Neural progenitor cell (in vitro differentiated cells): ENCODE results near the gene HTR1D. TPM values are rescaled to one million over a fixed set of nuclear protein-coding genes. Genes with fewer than 3 reads are reported as not detected.

Experiments used
- DNase-seq: peaks from one replicate; pipeline ENCODE4 v3.0.0-alpha.2; 2016; ENCODE audit warnings: low spot score
- H2AFZ ChIP-seq: fragments of 200-600 bp; sonication (generic); replicated peaks from 2 replicates; pipeline ENCODE4 v1.6.1; 2016; ENCODE audit warnings: antibody characterized with exemption
- H3F3A ChIP-seq: fragments of 200-600 bp; sonication (generic); 2 replicates; pipeline ENCODE4 v1.6.1; 2016; ENCODE audit warnings: antibody characterized with exemption, low read depth
- H3K27ac ChIP-seq: fragments of 200-600 bp; sonication (generic); 2 replicates; pipeline ENCODE4 v1.5.1; 2016; ENCODE audit warnings: mild to moderate bottlenecking
- H3K27me3 ChIP-seq: fragments of 200-600 bp; sonication (generic); 2 replicates; pipeline ENCODE4 v1.6.1; 2016; ENCODE audit warnings: mild to moderate bottlenecking, moderate library complexity
- H3K36me3 ChIP-seq: fragments of 200-600 bp; sonication (generic); 2 replicates; pipeline ENCODE4 v1.5.1; 2016
- H3K4me1 ChIP-seq: fragments of 200-600 bp; sonication (generic); 2 replicates; pipeline ENCODE4 v1.6.1; 2016; ENCODE audit warnings: mixed run types
- H3K4me2 ChIP-seq: fragments of 200-600 bp; sonication (generic); 2 replicates; pipeline ENCODE4 v1.6.1; 2016
- H3K4me3 ChIP-seq: fragments of 200-600 bp; sonication (generic); 2 replicates; pipeline ENCODE4 v1.5.1; 2016
- H3K79me2 ChIP-seq: fragments of 200-600 bp; sonication (generic); 2 replicates; pipeline ENCODE4 v1.6.1; 2016; ENCODE audit warnings: low read depth
- H3K9ac ChIP-seq: fragments of 200-600 bp; sonication (generic); 2 replicates; pipeline ENCODE4 v1.6.1; 2016
- H3K9me3 ChIP-seq: fragments of 200-600 bp; sonication (generic); 2 replicates; pipeline ENCODE4 v1.5.1; 2016; ENCODE audit warnings: low read depth
- H4K20me1 ChIP-seq: fragments of 200-600 bp; sonication (generic); 2 replicates; pipeline ENCODE4 v1.6.1; 2016; ENCODE audit warnings: low read depth
- H3K27ac Mint-ChIP-seq: 3 replicates; pipeline ENCODE4 v1.8.0; 2021; ENCODE audit warnings: mixed read lengths
- H3K27me3 Mint-ChIP-seq: 2 replicates; pipeline ENCODE4 v1.8.0; 2022; ENCODE audit warnings: low read depth, mild to moderate bottlenecking, inconsistent platforms, moderate library complexity, mixed read lengths; ENCODE audit not compliant: insufficient read depth
- H3K36me3 Mint-ChIP-seq: 3 replicates; pipeline ENCODE4 v1.8.0; 2021; ENCODE audit warnings: mixed read lengths
- H3K4me1 Mint-ChIP-seq: 3 replicates; pipeline ENCODE4 v1.8.0; 2021; ENCODE audit warnings: mixed read lengths
- H3K4me3 Mint-ChIP-seq: 3 replicates; pipeline ENCODE4 v1.8.0; 2021; ENCODE audit warnings: mild to moderate bottlenecking, moderate library complexity, mixed read lengths
- H3K9me3 Mint-ChIP-seq: 3 replicates; pipeline ENCODE4 v1.8.0; 2020; ENCODE audit warnings: mixed read lengths
- CTCF ChIP-seq: fragments of 200-600 bp; sonication (generic); IDR thresholded peaks from 2 replicates; pipeline ENCODE4 v1.5.1; 2017; ENCODE audit warnings: antibody characterized with exemption, mild to moderate bottlenecking
- EZH2 ChIP-seq: fragments of 200-600 bp; sonication (generic); IDR thresholded peaks from 2 replicates; pipeline ENCODE4 v1.6.1; 2017; ENCODE audit warnings: antibody characterized with exemption, mild to moderate bottlenecking, moderate library complexity
- EZH2phosphoT487 ChIP-seq: fragments of 200-600 bp; sonication (generic); IDR thresholded peaks from 2 replicates; pipeline ENCODE4 v1.6.1; 2017; ENCODE audit warnings: antibody characterized with exemption
- total RNA-seq: library from RNA; depleted of rRNA; stranded (reverse); fragments of >200 nt; gene quantifications from 2 replicates; pipeline ENCODE4 v1.2.3, GENCODE V29; 2015; ENCODE audit warnings: low replicate concordance

The HTR1D gene
- total RNA-seq, 1 donor from 2014 or later: 1.1 TPM

GRCh38 chr1:23246274-23246673 lies 29.0 kb upstream of the HTR1D start:
- no peak for DNase-seq
- Histone ChIP-seq H3F3A (peaks cover 16% of the 10 kb centered on the region), H3K4me1 (no peaks in the 10 kb centered on the region), H3K4me3 (no peak overlapping the region), H2AFZ (no peak overlapping the region), H3K9ac (no peak overlapping the region), H3K9me3 (peaks cover 4% of the 10 kb centered on the region), H3K4me2 (no peak overlapping the region), H3K36me3 (no peaks in the 10 kb centered on the region), H3K79me2 (no peaks in the 10 kb centered on the region), H4K20me1 (no peaks in the 10 kb centered on the region), H3K27ac (no peak overlapping the region), H3K27me3 (no peaks in the 10 kb centered on the region)
- Mint-ChIP-seq H3K27ac (no peak overlapping the region), H3K4me1 (peaks cover 8% of the 10 kb centered on the region), H3K36me3 (no peaks in the 10 kb centered on the region), H3K27me3 (peaks cover 10% of the 10 kb centered on the region), H3K9me3 (peaks cover 2% of the 10 kb centered on the region), H3K4me3 (no peak overlapping the region)
- TF ChIP-seq CTCF (no peak), EZH2phosphoT487 (no peak), EZH2 (no peak)

- H3K4me1 Mint-ChIP-seq: peaks cover 3% of the 10 kb centered on the region
- no peak overlapping the region for H3K4me3 Mint-ChIP-seq
- no peaks in the 10 kb centered on the region for H3K36me3 ChIP-seq
- H3K27me3 Mint-ChIP-seq: peaks cover 12% of the 10 kb centered on the region
- TF ChIP-seq EZH2: no peak
- no peak for TF ChIP-seq CTCF
- TF ChIP-seq EZH2phosphoT487: no peak
- no peaks in the 10 kb centered on the region for H3K4me1 ChIP-seq
- no peaks in the 10 kb centered on the region for H3K27me3 ChIP-seq
- H3K4me2 ChIP-seq: no peak overlapping the region
- DNase-seq: no peak
- no peak overlapping the region for H3K27ac ChIP-seq
- H4K20me1 ChIP-seq: no peaks in the 10 kb centered on the region
- H3K27ac Mint-ChIP-seq: peak overlapping the region; percentile 65
- H3K9ac ChIP-seq: no peak overlapping the region
- no peaks in the 10 kb centered on the region for H3K79me2 ChIP-seq
- H3K9me3 Mint-ChIP-seq: no peaks in the 10 kb centered on the region
- peaks cover 4% of the 10 kb centered on the region for H3K9me3 ChIP-seq
- H3K4me3 ChIP-seq: no peak overlapping the region
- H3K36me3 Mint-ChIP-seq: no peaks in the 10 kb centered on the region
- H3F3A ChIP-seq: peaks cover 16% of the 10 kb centered on the region
- no peak overlapping the region for H2AFZ ChIP-seq
Observed at GRCh38 chr1:23244256-23244761, 27.0 kb upstream of the HTR1D start.

- Histone ChIP-seq H3K4me3 (no peak overlapping the region), H2AFZ (no peak overlapping the region), H3K36me3 (no peaks in the 10 kb centered on the region), H4K20me1 (no peaks in the 10 kb centered on the region), H3K4me1 (no peaks in the 10 kb centered on the region), H3K9ac (no peak overlapping the region), H3K9me3 (no peaks in the 10 kb centered on the region), H3K27ac (no peak overlapping the region), H3K79me2 (no peaks in the 10 kb centered on the region), H3F3A (no peaks in the 10 kb centered on the region), H3K4me2 (no peak overlapping the region), H3K27me3 (no peaks in the 10 kb centered on the region)
- H3K9me3 Mint-ChIP-seq: no peaks in the 10 kb centered on the region
- no peaks in the 10 kb centered on the region for H3K4me1 Mint-ChIP-seq
- TF ChIP-seq CTCF: no peak
- TF ChIP-seq EZH2phosphoT487: no peak
- TF ChIP-seq EZH2: no peak
- DNase-seq: no peak
- peaks cover 12% of the 10 kb centered on the region for H3K27me3 Mint-ChIP-seq
- no peaks in the 10 kb centered on the region for H3K36me3 Mint-ChIP-seq
- no peak overlapping the region for H3K4me3 Mint-ChIP-seq
- H3K27ac Mint-ChIP-seq: no peak overlapping the region
Observed at GRCh38 chr1:23242414-23242813, 25.1 kb upstream of the HTR1D start.
